NCI-H1694 treated with DMSO at 0.1 percent for 48 hours (cell line): Measurements from ENCODE around the gene SBF2.
"Not testable (repeated sequence)": the region's sequence is repeated elsewhere in the genome, so short reads cannot be mapped to it uniquely, and the experiment has no call there.

ENCODE experiments used
- DNase-seq: peaks from one replicate; lab custom pipeline; 2025; lab: John Stamatoyannopoulos, UW

The SBF2 gene

DNA sequence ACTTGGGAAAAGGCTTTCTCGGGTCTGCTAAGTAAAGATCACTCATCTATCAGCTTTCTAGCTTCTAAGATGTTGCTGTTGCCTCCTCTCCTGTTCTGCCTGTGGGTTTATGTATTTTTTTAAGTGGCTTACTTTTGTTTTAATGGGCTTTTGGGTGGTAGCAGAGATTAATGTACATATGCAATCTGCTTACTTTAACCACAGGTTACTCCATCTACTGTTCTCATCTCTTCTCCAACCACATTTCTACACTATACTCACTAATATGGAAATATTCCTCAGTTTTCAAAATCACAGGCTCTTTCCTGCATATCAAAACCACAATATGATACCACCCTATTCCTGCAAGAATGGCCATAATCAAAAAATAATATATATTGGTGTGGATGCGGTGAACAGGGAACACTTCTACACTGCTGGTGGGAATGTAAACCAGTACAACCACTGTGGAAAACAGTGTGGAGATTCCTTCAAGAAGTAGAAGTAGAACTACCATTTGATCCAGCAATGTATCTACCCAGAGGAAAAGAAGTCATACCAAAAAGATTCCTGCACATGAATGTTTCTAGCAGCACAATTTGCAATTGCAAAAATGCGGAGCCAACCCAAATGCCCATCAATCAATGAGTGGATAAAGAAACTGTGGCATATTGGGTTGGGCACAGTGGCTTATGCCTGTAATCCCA is 341.4 kb downstream of the SBF2 start:
- no peak for DNase-seq

DNA sequence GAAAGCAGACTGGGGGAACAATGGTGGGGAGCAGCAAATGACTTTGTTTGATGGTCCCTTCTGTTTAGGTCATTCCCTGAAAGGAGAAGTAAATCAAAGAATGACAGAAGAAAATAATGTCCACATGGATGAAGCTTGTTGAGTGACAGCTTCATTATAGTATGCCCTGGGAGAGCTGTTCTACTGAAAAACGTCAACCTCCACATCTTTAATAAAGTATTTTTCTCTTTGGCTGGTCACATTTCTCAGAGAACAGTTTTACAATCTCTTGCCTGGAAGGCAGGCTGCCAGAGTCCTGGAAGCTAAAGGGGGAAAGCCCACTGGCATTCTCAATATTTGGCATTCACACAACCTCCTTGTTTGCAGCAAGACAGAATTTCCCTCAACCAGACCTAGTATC is 342.2 kb downstream of the SBF2 start:
- no peak for DNase-seq

- DNase-seq, result no peak
Observed at GRCh38 chr11:9950462-9950861, 343.6 kb downstream of the SBF2 start.

- DNase-seq, result no peak
Observed at GRCh38 chr11:9947231-9947864, 346.7 kb downstream of the SBF2 start.

DNA sequence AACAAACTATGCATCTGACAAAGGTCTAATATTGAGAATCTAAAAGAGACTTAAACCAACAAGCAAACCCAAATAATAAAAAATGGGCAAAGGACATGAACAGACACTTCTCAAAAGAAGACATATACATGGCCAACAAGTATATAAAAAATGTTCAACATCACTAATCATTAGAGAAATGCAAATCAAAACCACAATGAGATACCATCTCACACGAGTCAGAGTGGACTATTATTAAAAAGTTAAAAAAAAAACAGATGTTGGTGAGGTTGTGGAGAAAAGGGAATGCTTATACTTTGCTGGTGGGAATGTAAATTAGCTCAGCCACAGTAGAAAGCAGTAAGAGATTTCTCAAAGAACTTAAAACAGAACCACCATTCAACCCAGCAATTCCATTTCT is 348.3 kb downstream of the SBF2 start:
- DNase-seq, result not testable (repeated sequence)

DNA sequence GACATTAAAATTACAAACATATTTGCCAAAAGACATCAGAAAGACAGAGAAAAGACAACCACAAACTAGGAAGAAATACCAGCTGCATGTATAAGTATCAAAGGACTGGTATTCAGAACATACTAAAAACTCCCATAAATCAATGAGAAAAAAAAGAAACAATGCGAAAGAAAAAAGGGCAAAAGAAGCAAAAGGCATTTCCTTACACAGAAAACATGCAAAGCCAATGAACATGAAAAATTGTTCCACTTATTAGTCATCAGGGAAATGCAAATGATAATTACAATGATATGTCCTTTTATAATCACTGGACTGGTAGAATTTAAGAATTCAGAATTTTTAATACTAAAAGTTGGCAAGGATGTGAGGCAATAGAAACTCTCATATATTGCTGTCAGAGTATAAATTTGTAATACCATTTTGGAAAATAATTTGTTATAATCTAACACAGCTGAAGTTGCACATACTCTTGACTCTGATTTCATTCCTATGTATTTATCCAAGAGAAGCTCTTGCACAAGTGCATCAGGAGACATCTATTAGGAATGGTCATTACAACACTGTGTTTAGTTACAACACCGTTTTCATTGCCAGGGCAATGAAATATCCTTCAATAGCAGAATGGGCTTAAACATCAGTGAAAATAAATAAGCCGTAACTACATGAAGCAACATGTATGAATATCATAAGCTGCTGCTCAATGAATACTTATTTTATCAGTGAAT is 350.5 kb downstream of the SBF2 start:
- DNase-seq, result no peak

- no peak for DNase-seq
Observed at GRCh38 chr11:9941991-9942390, 352.0 kb downstream of the SBF2 start.

GRCh38 chr11:9939150-9939549 is 354.9 kb downstream of the SBF2 start:
- not testable (repeated sequence) for DNase-seq

GRCh38 chr11:9936754-9937153 is 357.3 kb downstream of the SBF2 start:
- no peak for DNase-seq

GRCh38 chr11:9932843-9933242 is 361.2 kb downstream of the SBF2 start:
- DNase-seq, result not testable (repeated sequence)

GRCh38 chr11:9930562-9931331 is 363.3 kb downstream of the SBF2 start:
- DNase-seq, result not testable (repeated sequence)

DNA sequence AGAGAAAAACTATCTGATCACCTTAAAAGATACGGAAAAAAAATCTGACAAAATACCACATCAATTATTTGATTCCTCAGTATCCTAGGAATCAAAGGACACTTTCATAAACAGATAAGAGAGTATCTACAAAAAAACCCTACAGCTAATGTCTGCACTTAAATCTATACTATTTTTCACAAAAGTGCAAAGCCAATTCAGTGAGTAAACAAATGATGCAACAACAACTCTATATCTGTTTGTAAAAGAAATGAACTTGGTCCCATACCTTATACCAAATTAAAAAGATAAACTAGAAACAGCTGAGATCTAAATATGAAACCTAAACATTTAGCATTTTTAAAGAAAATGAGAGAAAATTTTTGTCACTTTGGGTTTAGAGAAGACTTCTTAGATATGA is 366.3 kb downstream of the SBF2 start:
- no peak for DNase-seq

- DNase-seq, result no peak
Observed at GRCh38 chr11:9923280-9923679, 370.7 kb downstream of the SBF2 start.

- DNase-seq, result no peak
Observed at GRCh38 chr11:9922806-9923205, 371.2 kb downstream of the SBF2 start.

- DNase-seq, result no peak
Observed at GRCh38 chr11:9916480-9916879, 377.5 kb downstream of the SBF2 start.

GRCh38 chr11:9914064-9914463 is 380.0 kb downstream of the SBF2 start:
- no peak for DNase-seq

DNA sequence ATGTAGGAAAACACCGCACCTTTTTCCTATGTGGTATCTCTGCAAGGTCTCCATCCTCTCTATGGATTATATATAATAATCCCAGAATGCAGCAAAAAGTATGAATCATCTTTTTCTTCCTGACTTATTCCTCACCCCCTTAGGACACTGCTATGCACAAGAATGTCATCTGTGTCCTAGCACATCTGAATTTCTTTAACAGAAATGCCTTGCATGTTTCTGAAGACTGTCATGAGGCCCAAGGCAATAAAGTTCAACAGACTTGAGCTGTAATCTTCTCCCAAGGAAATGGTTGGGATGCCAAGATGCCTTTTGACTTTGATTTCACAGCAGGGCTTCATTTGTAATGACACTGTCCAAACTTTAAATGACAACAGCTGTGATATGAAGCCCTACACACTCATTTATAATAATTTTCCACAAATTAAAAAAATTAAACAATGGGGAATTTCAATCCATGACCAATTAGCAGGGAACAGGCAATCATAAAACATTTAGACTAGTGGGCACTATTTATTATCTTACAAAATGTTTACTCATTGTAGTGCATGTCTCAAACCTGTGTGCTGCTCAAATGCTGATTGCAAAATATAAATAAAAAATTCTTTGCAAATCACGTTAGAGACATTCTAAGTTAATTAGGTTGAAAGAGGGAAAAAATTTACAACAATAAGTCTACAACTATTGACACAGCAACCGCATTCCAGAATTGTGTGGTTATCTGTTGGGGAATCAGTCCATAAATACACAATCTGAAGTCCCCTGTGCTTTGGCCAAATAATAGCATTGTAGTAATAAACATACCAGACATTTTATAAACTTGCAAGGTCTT is 387.8 kb downstream of the SBF2 start:
- no peak for DNase-seq

DNA sequence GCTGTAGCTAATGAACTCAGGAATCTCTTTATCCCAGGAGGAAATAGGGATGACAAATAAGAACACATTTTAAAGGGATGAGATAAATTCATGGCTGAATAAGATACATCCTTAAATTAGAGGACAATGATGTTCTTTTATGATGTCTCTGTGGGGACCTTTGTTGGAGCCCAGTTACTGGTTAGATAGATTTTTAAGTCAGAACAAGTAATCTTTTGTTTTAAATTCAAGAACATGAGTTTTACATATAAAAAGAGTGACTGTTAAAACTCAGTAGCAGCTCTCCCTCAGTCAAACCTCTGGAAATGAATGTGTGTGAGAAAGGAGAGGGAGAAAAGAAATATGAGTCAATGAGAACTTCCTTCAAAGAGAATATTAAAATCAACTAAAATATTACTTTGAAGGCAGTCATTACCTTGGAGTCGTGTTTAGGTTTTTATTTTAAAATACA is 388.5 kb downstream of the SBF2 start:
- DNase-seq, result no peak

GRCh38 chr11:9903579-9903978 is 390.4 kb downstream of the SBF2 start:
- DNase-seq, result no peak

DNA sequence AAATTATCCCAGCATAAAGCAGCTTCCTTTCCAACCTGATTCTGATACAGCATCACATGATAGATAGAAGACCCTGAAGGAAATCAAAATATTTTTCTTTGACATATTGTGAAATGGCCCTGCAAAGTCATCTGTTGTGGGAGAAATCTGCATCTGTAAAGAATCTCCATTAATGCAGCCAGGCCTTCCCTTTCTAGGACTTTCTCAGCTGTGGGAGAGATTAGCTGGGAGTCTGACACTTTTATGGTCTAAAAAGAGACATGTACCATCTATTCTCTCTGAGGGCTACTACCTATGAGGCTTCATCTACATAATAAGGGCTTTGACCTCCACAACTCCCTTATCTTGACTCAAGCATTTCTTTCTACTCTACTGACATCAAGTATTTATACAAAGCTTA is 392.1 kb downstream of the SBF2 start:
- DNase-seq, result no peak

GRCh38 chr11:9900253-9900652 is 393.8 kb downstream of the SBF2 start:
- not testable (repeated sequence) for DNase-seq
